Gastroesophageal sphincter (tissue), 4 donors: Measurements from ENCODE around the gene PATE1. TPM values are rescaled to one million over a fixed set of nuclear protein-coding genes. Genes with fewer than 3 reads are reported as not detected.

Experiments
- ATAC-seq: fragments of 150-250 bp; one replicate; pipeline ENCODE4 v1.9.1; 2016; ENCODE audit warnings: mild to moderate bottlenecking, moderate library complexity
- H3K27ac ChIP-seq, 4 donors: fragments of 200-600 bp; sonication (generic) in 3 of 4; 1 replicate in 3 of 4; 2 replicates in 1 of 4; pipeline ENCODE4 v1.5.1; 2016 to 2019
- H3K27me3 ChIP-seq: fragments of 200-600 bp; sonication (generic); one replicate; pipeline ENCODE4 v1.5.1; 2019
- H3K36me3 ChIP-seq, 2 donors: fragments of 200-600 bp; sonication (generic); one replicate each; pipeline ENCODE4 v1.5.1; 2019; ENCODE audit warnings: control low read depth in 1 of 2
- H3K4me1 ChIP-seq, 3 donors: fragments of 200-600 bp; sonication (generic); 1 replicate in 2 of 3; 2 replicates in 1 of 3; pipeline ENCODE4 v1.5.1; 2016 to 2019; ENCODE audit warnings: control low read depth in 2 of 3
- H3K4me3 ChIP-seq, 2 donors: fragments of 200-600 bp; sonication (generic); one replicate each; pipeline ENCODE4 v1.5.1; 2019; ENCODE audit warnings: mild to moderate bottlenecking in 1 of 2, moderate library complexity in 1 of 2
- H3K9me3 ChIP-seq, 3 donors: fragments of 200-600 bp; sonication (generic); one replicate each; pipeline ENCODE4 v1.5.1; 2017 to 2019; ENCODE audit warnings: control low read depth in 2 of 3
- CTCF ChIP-seq, 4 experiments: fragments of 200-600 bp in 2 of 4; fragments of 450-650 bp in 2 of 4; sonication (generic) in 1 of 4; IDR thresholded peaks; one replicate each; pipeline ENCODE4 v1.5.1; 2017 to 2019; ENCODE audit warnings: antibody characterized with exemption in 4 of 4, mild to moderate bottlenecking in 2 of 4, moderate library complexity in 2 of 4
- EP300 ChIP-seq: sonication (generic); formaldehyde crosslinking; IDR thresholded peaks from one replicate; pipeline ENCODE4 v1.6.1; 2017; ENCODE audit warnings: antibody characterized with exemption, mild to moderate bottlenecking
- POLR2A ChIP-seq, 2 donors: fragments of 450-650 bp; IDR thresholded peaks; one replicate each; pipeline ENCODE4 v1.6.1; 2017; ENCODE audit warnings: antibody characterized with exemption in 2 of 2, mild to moderate bottlenecking in 2 of 2, moderate library complexity in 1 of 2
- POLR2AphosphoS5 ChIP-seq: sonication (generic); formaldehyde crosslinking; IDR thresholded peaks from one replicate; pipeline ENCODE4 v1.6.1; 2017; ENCODE audit warnings: antibody characterized with exemption
- WGBS, 2 donors: methylation state at CpG; one replicate each; pipeline ENCODE4 v1.1.5; 2018; ENCODE audit warnings: low coverage in 1 of 2; 5-methylcytosine and 5-hydroxymethylcytosine counted together
- total RNA-seq, 4 donors: library from RNA; depleted of rRNA; stranded (reverse); fragments of >200 nt; gene quantifications; one replicate each; pipeline ENCODE4 v1.1.0, GENCODE V29; 2016

The PATE1 gene
- total RNA-seq, 4 donors from 2014 or later = 0.27 TPM; not detected in 3

- 31 to 59% methylated on average over 2 of the region's 2 CpGs for WGBS, 2 donors
- H3K4me1 ChIP-seq = no peaks in the 10 kb centered on the region
- TF ChIP-seq EP300 (no peak), CTCF (IDR thresholded peaks at IDR 0.05) (no peak)
- H3K4me3 ChIP-seq = no peak within 1 kb of the TSS
- no peaks in the 10 kb centered on the region for H3K36me3 ChIP-seq
- H3K27me3 ChIP-seq = no peaks in the 10 kb centered on the region
- H3K27ac ChIP-seq = no peak within 1 kb of the TSS
- ATAC-seq = no peak
- peaks cover 0 to 12% (median 0%) of the 10 kb centered on the region in 3 donors for H3K9me3 ChIP-seq
Observed at GRCh38 chr11:125787827-125788226, 41.7 kb downstream of the PATE1 start, which contains the start of gene PATE3. Gene PATE3 (plus strand): TSS chr11:125788127. CDS start chr11:125788152, 25 bp downstream.

- Histone ChIP-seq H3K9me3 (peaks cover 0 to 23% (median 0%) of the 10 kb centered on the region in 3 donors), H3K4me1 (no peaks in the 10 kb centered on the region), H3K27me3 (no peaks in the 10 kb centered on the region), H3K4me3 (no peak overlapping the region), H3K27ac (no peak overlapping the region), H3K36me3 (no peaks in the 10 kb centered on the region)
- TF ChIP-seq POLR2AphosphoS5 (no peak), EP300 (no peak), CTCF (IDR thresholded peaks at IDR 0.05) (no peak), POLR2A (IDR thresholded peaks at IDR 0.05) (no peak)
- no peak for ATAC-seq
- 88 to 91% methylated on average over 4 of the region's 4 CpGs for WGBS, 2 donors
Observed at GRCh38 chr11:125790825-125791224, 44.7 kb downstream of the PATE1 start.

- no peaks in the 10 kb centered on the region for H3K27me3 ChIP-seq
- ATAC-seq = no peak
- no peaks in the 10 kb centered on the region for H3K36me3 ChIP-seq
- H3K9me3 ChIP-seq = peaks cover 0 to 63% (median 0%) of the 10 kb centered on the region in 3 donors
- TF ChIP-seq CTCF (IDR thresholded peaks at IDR 0.05) = no peak
- no peak for TF ChIP-seq POLR2AphosphoS5
- no peak for TF ChIP-seq EP300
- no peak for TF ChIP-seq POLR2A (IDR thresholded peaks at IDR 0.05)
- H3K4me1 ChIP-seq = no peaks in the 10 kb centered on the region
- WGBS, 2 donors = 42 to 50% methylated on average over 4 of the region's 4 CpGs
- H3K27ac ChIP-seq = no peak overlapping the region
- no peak overlapping the region for H3K4me3 ChIP-seq
Observed at GRCh38 chr11:125797641-125798040, 51.6 kb downstream of the PATE1 start.

Other genes starting within 250 kb of the PATE1 start
- gene EI24, start 176.8 kb upstream of the PATE1 start, total RNA-seq = 10 to 100 TPM; 62.2 to 86.0 (median 83.0) TPM
- 10 to 100 TPM; 58.2 to 71.4 (median 60.9) TPM for gene STT3A, start 153.4 kb upstream of the PATE1 start, total RNA-seq
- 1 to 10 TPM in 3 of 4 donors, under 1 TPM in 1; 0.94 to 3.0 (median 2.2) TPM for gene CHEK1, start 121.1 kb upstream of the PATE1 start, total RNA-seq
- not detected for gene ACRV1, start 65.4 kb upstream of the PATE1 start, total RNA-seq
- under 1 TPM in 1 of 4 donors, not detected in 3; 0.13 TPM for gene PATE2, start 32.5 kb downstream of the PATE1 start, total RNA-seq
- gene PATE3, start 41.8 kb downstream of the PATE1 start, total RNA-seq = not detected
- gene PATE4, start 87.0 kb downstream of the PATE1 start, total RNA-seq = not detected
- gene HYLS1, start 141.4 kb downstream of the PATE1 start, total RNA-seq = 1 to 10 TPM; 4.2 to 9.8 (median 6.4) TPM
- gene PUS3, start 156.9 kb downstream of the PATE1 start, total RNA-seq = 10 to 100 TPM in 1 of 4 donors, 1 to 10 TPM in 3; 7.8 to 15.9 (median 9.1) TPM
- under 1 TPM in 1 of 4 donors, not detected in 3; 0.08 TPM for gene DDX25, start 158.2 kb downstream of the PATE1 start, total RNA-seq
- not detected for gene VSIG10L2, start 199.8 kb downstream of the PATE1 start, total RNA-seq